WERI-Rb-1 (cell line): Measurements from ENCODE around the gene NLN.

Experiments
- DNase-seq: peaks from one replicate; pipeline ENCODE4 v3.0.0-alpha.2; 2020
- H3K27ac ChIP-seq: fragments of 250-450 bp; sonication (Bioruptor Pico); 2 replicates; pipeline ENCODE4 v1.5.1; 2020; ENCODE audit warnings: mild to moderate bottlenecking, moderate library complexity
- H3K27me3 ChIP-seq: fragments of 250-450 bp; sonication (Bioruptor Pico); 2 replicates; pipeline ENCODE4 v1.5.1; 2021; ENCODE audit warnings: mild to moderate bottlenecking, low read depth, moderate library complexity; ENCODE audit not compliant: insufficient read depth, severe bottlenecking
- H3K36me3 ChIP-seq: fragments of 250-450 bp; sonication (Bioruptor Pico); 2 replicates; pipeline ENCODE4 v1.5.1; 2020; ENCODE audit warnings: mild to moderate bottlenecking, moderate library complexity
- H3K4me3 ChIP-seq: 2 replicates; pipeline ENCODE4 v1.5.1; 2011; ENCODE audit warnings: low read depth, mild to moderate bottlenecking, control low read depth, low read length
- H3K9me3 ChIP-seq: fragments of 250-450 bp; sonication (Bioruptor Pico); 2 replicates; pipeline ENCODE4 v1.5.1; 2021; ENCODE audit warnings: mild to moderate bottlenecking, moderate library complexity; ENCODE audit not compliant: severe bottlenecking
- TF ChIP-seq, protein P1 (sequence below): IDR thresholded peaks from 2 replicates; pipeline ENCODE4 v1.5.1; 2011; ENCODE audit warnings: low read depth, mild to moderate bottlenecking, control low read depth, inconsistent platforms, low read length

Gene NLN

DNA sequence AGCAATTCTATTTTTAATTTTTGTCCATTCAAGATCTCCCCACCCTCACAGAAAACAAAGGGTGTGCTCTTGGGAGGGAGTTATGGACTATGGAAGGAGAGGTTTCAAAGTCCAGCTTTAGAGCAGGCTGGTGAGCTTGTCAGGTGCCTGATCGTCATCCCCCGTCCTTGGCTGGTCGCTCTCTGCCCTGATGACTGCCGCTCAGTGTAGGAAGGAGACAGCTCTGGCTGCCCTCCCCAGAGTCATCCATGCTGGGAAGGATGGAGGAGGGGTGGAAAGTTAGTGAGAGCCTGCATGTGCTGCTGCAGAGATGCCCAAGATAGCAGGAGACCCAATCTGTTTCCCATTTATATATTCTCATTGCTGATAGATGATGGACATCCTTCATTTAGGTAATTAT is 96.6 kb downstream of the NLN start:
- Histone ChIP-seq H3K4me3 (no peak overlapping the region), H3K27ac (no peak overlapping the region), H3K9me3 (no peaks in the 10 kb centered on the region), H3K36me3 (peaks cover 11% of the 10 kb centered on the region; the same call in 1 of the 2 replicates), H3K27me3 (no peaks in the 10 kb centered on the region)
- TF ChIP-seq, protein P1, sequence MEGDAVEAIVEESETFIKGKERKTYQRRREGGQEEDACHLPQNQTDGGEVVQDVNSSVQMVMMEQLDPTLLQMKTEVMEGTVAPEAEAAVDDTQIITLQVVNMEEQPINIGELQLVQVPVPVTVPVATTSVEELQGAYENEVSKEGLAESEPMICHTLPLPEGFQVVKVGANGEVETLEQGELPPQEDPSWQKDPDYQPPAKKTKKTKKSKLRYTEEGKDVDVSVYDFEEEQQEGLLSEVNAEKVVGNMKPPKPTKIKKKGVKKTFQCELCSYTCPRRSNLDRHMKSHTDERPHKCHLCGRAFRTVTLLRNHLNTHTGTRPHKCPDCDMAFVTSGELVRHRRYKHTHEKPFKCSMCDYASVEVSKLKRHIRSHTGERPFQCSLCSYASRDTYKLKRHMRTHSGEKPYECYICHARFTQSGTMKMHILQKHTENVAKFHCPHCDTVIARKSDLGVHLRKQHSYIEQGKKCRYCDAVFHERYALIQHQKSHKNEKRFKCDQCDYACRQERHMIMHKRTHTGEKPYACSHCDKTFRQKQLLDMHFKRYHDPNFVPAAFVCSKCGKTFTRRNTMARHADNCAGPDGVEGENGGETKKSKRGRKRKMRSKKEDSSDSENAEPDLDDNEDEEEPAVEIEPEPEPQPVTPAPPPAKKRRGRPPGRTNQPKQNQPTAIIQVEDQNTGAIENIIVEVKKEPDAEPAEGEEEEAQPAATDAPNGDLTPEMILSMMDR: no peak
- no peak for DNase-seq

DNA sequence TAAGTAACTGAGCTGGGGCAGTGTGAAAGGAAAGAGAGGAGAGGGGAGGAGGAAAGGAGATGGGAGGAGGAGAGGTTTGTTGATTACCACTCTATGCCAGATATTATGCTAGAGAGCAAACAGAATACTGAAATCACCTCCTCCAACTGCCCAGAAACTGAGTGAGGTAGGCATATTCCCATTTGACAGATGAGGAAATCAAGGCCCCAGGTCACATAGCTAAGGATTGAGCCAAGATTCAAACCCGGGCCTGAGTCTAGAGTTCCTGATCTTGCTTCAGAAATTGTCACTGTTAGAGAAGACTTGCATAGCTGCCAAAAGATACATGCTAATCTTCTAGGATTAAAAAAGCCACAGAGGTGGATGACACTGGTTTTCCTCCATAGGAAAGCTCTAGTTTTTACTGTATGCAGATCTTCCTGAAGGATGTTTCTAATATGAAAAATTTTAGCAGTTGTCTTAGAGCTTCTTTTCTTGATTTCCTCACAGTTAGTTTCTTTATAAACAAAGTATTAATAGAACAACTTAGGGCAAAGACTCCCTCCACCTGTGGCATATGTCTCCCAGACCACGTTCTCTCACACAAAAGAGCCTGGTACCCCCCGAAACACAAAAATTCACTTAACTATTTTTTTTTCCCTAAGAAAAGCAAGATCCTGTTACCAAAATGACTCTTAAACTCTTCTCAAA is 97.4 kb downstream of the NLN start:
- no peak for DNase-seq
- Histone ChIP-seq H3K9me3 (no peaks in the 10 kb centered on the region), H3K36me3 (peaks cover 7% of the 10 kb centered on the region; the same call in 1 of the 2 replicates), H3K4me3 (no peak overlapping the region), H3K27ac (no peak overlapping the region), H3K27me3 (no peaks in the 10 kb centered on the region)
- TF ChIP-seq, protein P1: no peak

DNA sequence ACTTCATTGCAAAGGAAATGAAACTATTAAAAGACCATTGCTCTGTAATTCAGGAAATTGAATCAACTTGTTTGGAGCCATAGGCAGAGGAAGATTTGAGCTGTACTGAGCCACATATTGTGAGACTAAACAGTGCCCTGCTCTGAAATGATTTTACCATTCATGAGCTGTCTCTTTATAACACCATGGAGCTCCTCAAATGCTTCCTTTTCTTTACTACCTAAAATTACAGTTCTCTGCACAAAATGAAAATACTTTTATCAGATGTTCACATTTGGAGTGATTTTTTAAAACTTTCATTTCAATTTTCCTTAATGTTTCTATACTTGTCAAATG is 97.9 kb downstream of the NLN start:
- Histone ChIP-seq H3K27me3 (no peaks in the 10 kb centered on the region), H3K27ac (no peak overlapping the region), H3K9me3 (no peaks in the 10 kb centered on the region), H3K36me3 (peaks cover 5% of the 10 kb centered on the region; the same call in 1 of the 2 replicates), H3K4me3 (no peak overlapping the region)
- TF ChIP-seq, protein P1: no peak
- no peak for DNase-seq

DNA sequence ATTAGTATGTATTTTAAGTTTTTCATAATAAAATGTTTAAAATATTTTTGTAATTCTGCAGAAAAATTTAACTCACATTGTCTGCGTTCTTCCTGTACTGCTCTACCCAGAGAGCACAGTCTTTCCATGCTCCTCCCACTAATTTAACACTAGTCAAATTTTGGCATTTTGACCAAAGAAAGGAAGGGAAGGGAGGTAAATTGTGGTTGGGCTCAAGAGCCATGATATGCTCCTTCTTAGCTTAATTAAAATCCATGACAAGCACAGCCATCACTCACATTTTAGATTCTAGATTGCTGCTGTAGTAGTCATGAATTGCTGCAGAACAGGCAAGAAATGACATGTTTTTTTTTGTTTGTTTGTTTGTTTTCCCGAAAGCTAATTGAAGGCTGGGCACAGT is 98.4 kb downstream of the NLN start:
- H3K27me3 ChIP-seq: no peaks in the 10 kb centered on the region
- no peak for DNase-seq
- H3K27ac ChIP-seq: no peak overlapping the region
- TF ChIP-seq, protein P1: no peak
- peaks cover 5% of the 10 kb centered on the region; the same call in 1 of the 2 replicates for H3K36me3 ChIP-seq
- no peaks in the 10 kb centered on the region for H3K9me3 ChIP-seq
- H3K4me3 ChIP-seq: no peak overlapping the region

DNA sequence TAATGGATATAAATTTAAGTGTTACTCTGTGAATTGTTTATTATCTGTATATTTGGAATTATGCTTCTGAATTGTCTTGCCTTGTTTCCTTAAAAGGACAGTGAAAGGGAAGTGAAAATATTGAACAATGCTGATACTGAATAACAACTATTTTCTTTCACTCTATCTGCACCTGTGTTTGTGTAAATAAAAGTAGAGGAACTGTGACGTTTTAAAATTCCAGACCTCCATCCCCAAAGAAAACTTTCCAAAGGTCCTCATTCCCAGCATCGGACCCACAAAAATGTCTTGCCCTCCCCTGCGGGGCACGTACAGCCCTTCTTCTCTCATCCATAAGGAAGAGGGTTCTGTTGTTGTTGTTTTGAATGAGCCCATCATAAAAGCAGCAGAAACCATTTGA is 100.0 kb downstream of the NLN start:
- no peak overlapping the region for H3K4me3 ChIP-seq
- TF ChIP-seq, protein P1: no peak
- no peaks in the 10 kb centered on the region; the same call in 1 of the 2 replicates for H3K36me3 ChIP-seq

DNA sequence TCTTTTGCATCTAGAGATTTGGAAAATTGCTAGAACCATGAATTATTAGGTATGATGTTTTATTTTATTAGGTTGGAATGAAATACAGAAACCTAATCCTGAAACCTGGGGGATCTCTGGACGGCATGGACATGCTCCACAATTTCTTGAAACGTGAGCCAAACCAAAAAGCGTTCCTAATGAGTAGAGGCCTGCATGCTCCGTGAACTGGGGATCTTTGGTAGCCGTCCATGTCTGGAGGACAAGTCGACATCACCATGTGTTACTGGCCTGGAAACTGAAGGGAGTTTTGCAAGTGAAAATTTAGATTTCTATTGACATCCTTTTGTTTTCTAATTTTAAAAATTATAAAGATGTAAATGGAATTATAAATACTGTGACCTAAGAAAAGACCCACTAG is 100.7 kb downstream of the NLN start:
- Histone ChIP-seq H3K36me3 (no peaks in the 10 kb centered on the region; the same call in 1 of the 2 replicates), H3K4me3 (no peak overlapping the region), H3K27me3 (no peaks in the 10 kb centered on the region), H3K9me3 (no peaks in the 10 kb centered on the region), H3K27ac (no peak overlapping the region)
- TF ChIP-seq, protein P1: no peak
- no peak for DNase-seq

More for the DNA sequence above, 100.0 kb downstream of the NLN start:
- Histone ChIP-seq H3K27ac (no peak overlapping the region), H3K9me3 (no peaks in the 10 kb centered on the region), H3K27me3 (no peaks in the 10 kb centered on the region)
- DNase-seq: no peak
